Neuronal stem cell (in vitro differentiated cells): ENCODE measurements around the gene PHACTR3.

ENCODE experiments used
- DNase-seq: peaks from one replicate; pipeline ENCODE4 v3.0.0-alpha.2; 2013; ENCODE audit warnings: low spot score
- H2AFZ ChIP-seq: one replicate; pipeline ENCODE4 v1.6.1; 2013; ENCODE audit warnings: mild to moderate bottlenecking, low read length, inconsistent platforms
- H2AK5ac ChIP-seq: 2 replicates; pipeline ENCODE4 v1.6.1; 2013; ENCODE audit warnings: low read depth, mild to moderate bottlenecking, inconsistent platforms, low read length, moderate library complexity, mixed read lengths
- H2BK120ac ChIP-seq: 2 replicates; pipeline ENCODE4 v1.6.1; 2013; ENCODE audit warnings: low read depth, mild to moderate bottlenecking, inconsistent platforms, low read length, moderate library complexity, mixed read lengths
- H2BK12ac ChIP-seq: one replicate; pipeline ENCODE4 v1.6.1; 2013; ENCODE audit warnings: low read length, inconsistent platforms
- H2BK15ac ChIP-seq: 2 replicates; pipeline ENCODE4 v1.6.1; 2013; ENCODE audit warnings: mild to moderate bottlenecking, low read length, inconsistent platforms, mixed read lengths
- H2BK5ac ChIP-seq: one replicate; pipeline ENCODE4 v1.6.1; 2013; ENCODE audit warnings: inconsistent platforms, mild to moderate bottlenecking, low read length, moderate library complexity
- H3K14ac ChIP-seq: one replicate; pipeline ENCODE4 v1.6.1; 2013; ENCODE audit warnings: low read length, inconsistent platforms
- H3K18ac ChIP-seq: 2 replicates; pipeline ENCODE4 v1.6.1; 2013; ENCODE audit warnings: low read length, inconsistent platforms
- H3K23ac ChIP-seq: 2 replicates; pipeline ENCODE4 v1.6.1; 2013; ENCODE audit warnings: low read depth, mild to moderate bottlenecking, mixed read lengths, low read length, inconsistent platforms; ENCODE audit not compliant: poor library complexity
- H3K27ac ChIP-seq: replicated peaks from 3 replicates; pipeline ENCODE4 v1.5.1; 2013; ENCODE audit warnings: low read length, inconsistent platforms
- H3K27me3 ChIP-seq, 3 experiments: 2 replicates each; pipeline ENCODE4 v1.6.1; 2013; ENCODE audit warnings: low read length in 3 of 3, mild to moderate bottlenecking in 2 of 3, inconsistent platforms in 1 of 3, low read depth in 1 of 3, mixed read lengths in 1 of 3, moderate library complexity in 1 of 3; ENCODE audit not compliant: control insufficient read depth in 3 of 3, insufficient read depth in 3 of 3
- H3K36me3 ChIP-seq, 2 donors: replicated peaks in 1 of 2; 2 replicates each; pipeline ENCODE4 v1.6.1; 2013; ENCODE audit warnings: low read length in 2 of 2; ENCODE audit not compliant: control insufficient read depth in 2 of 2, insufficient read depth in 2 of 2
- H3K4ac ChIP-seq: 2 replicates; pipeline ENCODE4 v1.6.1; 2013; ENCODE audit warnings: inconsistent platforms, mild to moderate bottlenecking, low read length, moderate library complexity
- H3K4me1 ChIP-seq, 2 donors: 1 replicate in 1 of 2; 2 replicates in 1 of 2; pipeline ENCODE4 v1.6.1; 2013; ENCODE audit warnings: low read length in 2 of 2, low read depth in 1 of 2; ENCODE audit not compliant: control insufficient read depth in 2 of 2, insufficient read depth in 1 of 2
- H3K4me2 ChIP-seq: one replicate; pipeline ENCODE4 v1.6.1; 2013; ENCODE audit warnings: mild to moderate bottlenecking, low read length, inconsistent platforms; ENCODE audit not compliant: insufficient read depth, poor library complexity, severe bottlenecking
- H3K4me3 ChIP-seq, 2 donors: 2 replicates each; pipeline ENCODE4 v1.5.1; 2013; ENCODE audit warnings: low read length in 2 of 2, mild to moderate bottlenecking in 2 of 2, inconsistent platforms in 1 of 2, moderate library complexity in 1 of 2
- H3K79me1 ChIP-seq: one replicate; pipeline ENCODE4 v1.6.1; 2013; ENCODE audit warnings: low read depth, mild to moderate bottlenecking, inconsistent platforms, low read length, moderate library complexity
- H3K9ac ChIP-seq: one replicate; pipeline ENCODE4 v1.6.1; 2013; ENCODE audit warnings: mild to moderate bottlenecking, low read depth, low read length, inconsistent platforms; ENCODE audit not compliant: poor library complexity
- H3K9me3 ChIP-seq, 2 donors: replicated peaks in 1 of 2; 2 replicates each; pipeline versions ENCODE3 to v1.6.1; 2013; ENCODE audit warnings: low read length in 2 of 2, mild to moderate bottlenecking in 2 of 2, inconsistent platforms in 1 of 2, low read depth in 1 of 2, mixed read lengths in 1 of 2, moderate library complexity in 1 of 2; ENCODE audit not compliant: control insufficient read depth in 2 of 2, insufficient read depth in 1 of 2
- H4K8ac ChIP-seq: one replicate; pipeline ENCODE4 v1.6.1; 2013; ENCODE audit warnings: low read depth, mild to moderate bottlenecking, inconsistent platforms, low read length, moderate library complexity
- H4K91ac ChIP-seq: one replicate; pipeline ENCODE4 v1.6.1; 2013; ENCODE audit warnings: low read length, low read depth, mild to moderate bottlenecking, inconsistent platforms; ENCODE audit not compliant: poor library complexity
- WGBS, 2 donors: extraction: QIAGEN DNeasy Blood & Tissue Kit; methylation state at CpG; one replicate each; pipeline ENCODE4 v1.1.7; 2013; ENCODE audit warnings: missing lambda C conversion rate in 2 of 2, mixed read lengths in 1 of 2; ENCODE audit not compliant: insufficient read length in 2 of 2, insufficient replicate concordance in 1 of 2; ENCODE audit errors: extremely low coverage in 2 of 2; 5-methylcytosine and 5-hydroxymethylcytosine counted together

PHACTR3 gene

DNA sequence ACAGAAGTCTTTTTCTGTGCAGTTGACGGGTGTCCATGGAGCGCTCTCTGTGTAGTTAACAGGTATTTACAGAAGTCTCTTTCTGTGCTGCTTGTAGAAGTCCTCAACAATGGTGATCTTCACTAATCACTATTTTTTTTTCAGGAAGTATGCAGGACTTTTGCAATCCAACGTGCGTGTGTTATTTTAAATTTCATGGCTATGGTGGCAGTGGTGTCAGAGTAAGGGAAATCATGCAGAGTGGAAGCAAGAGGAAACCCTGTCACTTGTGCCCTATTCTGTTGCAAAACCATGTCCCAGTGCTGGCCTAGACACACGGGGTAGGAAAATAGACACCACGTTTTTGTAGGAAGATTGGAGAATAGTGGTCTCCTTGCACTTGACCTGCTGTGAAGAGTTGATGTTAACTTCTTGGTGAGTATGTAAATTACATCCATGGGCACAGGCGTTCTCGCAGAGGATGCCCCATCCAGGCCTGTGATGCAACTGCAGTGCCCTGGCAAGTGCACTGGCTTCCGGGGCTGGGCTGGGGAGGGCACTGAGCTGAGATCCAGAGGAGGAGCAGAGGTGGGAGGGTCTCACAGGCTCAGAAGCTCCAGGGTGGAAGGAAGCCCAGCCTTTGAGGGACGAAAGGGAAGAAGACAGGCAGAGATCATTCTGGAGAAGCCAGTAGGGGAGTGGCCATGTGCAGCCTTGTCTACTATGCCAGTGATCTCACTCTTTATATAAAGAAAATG lies 182.6 kb downstream of the PHACTR3 start:
- Histone ChIP-seq H2AK5ac (no peak overlapping the region), H3K36me3 (no peaks in the 10 kb centered on the region), H3K23ac (no peak overlapping the region), H3K4me1 (peaks cover 3 to 4% of the 10 kb centered on the region in 2 donors), H2BK15ac (no peak overlapping the region), H3K79me1 (no peaks in the 10 kb centered on the region), H3K27me3 (peaks cover 0 to 24% (median 0%) of the 10 kb centered on the region in 3 experiments), H2BK5ac (no peak overlapping the region), H4K91ac (no peak overlapping the region), H3K4me3 (no peak overlapping the region), H3K14ac (no peak overlapping the region), H3K18ac (no peak overlapping the region), H3K4ac (no peak overlapping the region), H4K8ac (no peak overlapping the region), H3K4me2 (no peak overlapping the region), H2BK12ac (no peak overlapping the region), H3K9me3 (peaks cover 0 to 1% of the 10 kb centered on the region in 2 donors), H2AFZ (no peak overlapping the region), H3K9ac (no peak overlapping the region), H2BK120ac (no peak overlapping the region), H3K27ac (no peak overlapping the region)
- no CpG with 5 or more reads among the region's 10 CpGs for WGBS, 2 donors
- no peak for DNase-seq

DNA sequence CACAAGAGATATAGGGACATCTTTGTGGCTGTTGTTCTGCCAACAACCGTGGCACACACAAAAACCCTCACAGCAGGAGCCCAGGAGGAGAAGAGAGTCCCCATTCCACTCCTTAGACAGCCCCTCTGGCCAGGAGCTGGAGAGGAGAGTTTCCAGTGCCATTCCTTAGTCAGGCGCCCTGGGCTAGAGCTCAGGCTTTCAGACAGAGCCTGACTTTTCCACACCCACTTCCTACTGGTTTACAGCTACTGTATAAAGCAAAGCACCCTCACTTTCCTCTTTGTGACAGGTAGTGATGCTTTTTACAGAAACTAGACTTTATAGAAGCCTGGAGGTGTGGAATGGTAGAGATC lies 183.2 kb downstream of the PHACTR3 start:
- no peak overlapping the region for H3K18ac ChIP-seq
- H3K4me1 ChIP-seq = peaks cover 3 to 4% of the 10 kb centered on the region in 2 donors
- no peak overlapping the region for H3K14ac ChIP-seq
- H2BK5ac ChIP-seq = no peak overlapping the region
- no peak overlapping the region for H3K4ac ChIP-seq
- no peaks in the 10 kb centered on the region for H3K36me3 ChIP-seq
- no peaks in the 10 kb centered on the region for H3K79me1 ChIP-seq
- H2AK5ac ChIP-seq = no peak overlapping the region
- no peak overlapping the region for H4K8ac ChIP-seq
- H2AFZ ChIP-seq = no peak overlapping the region
- no peak overlapping the region for H3K23ac ChIP-seq
- H2BK120ac ChIP-seq = no peak overlapping the region
- WGBS, 2 donors = no CpG with 5 or more reads among the region's 2 CpGs
- peaks cover 0 to 1% of the 10 kb centered on the region in 2 donors for H3K9me3 ChIP-seq
- no peak overlapping the region for H2BK15ac ChIP-seq
- no peak overlapping the region for H3K27ac ChIP-seq
- no peak overlapping the region for H3K9ac ChIP-seq
- H3K27me3 ChIP-seq = peaks cover 0 to 24% (median 0%) of the 10 kb centered on the region in 3 experiments
- no peak overlapping the region for H4K91ac ChIP-seq
- H3K4me3 ChIP-seq = no peak overlapping the region
- no peak overlapping the region for H3K4me2 ChIP-seq
- no peak overlapping the region for H2BK12ac ChIP-seq
- DNase-seq = no peak

DNA sequence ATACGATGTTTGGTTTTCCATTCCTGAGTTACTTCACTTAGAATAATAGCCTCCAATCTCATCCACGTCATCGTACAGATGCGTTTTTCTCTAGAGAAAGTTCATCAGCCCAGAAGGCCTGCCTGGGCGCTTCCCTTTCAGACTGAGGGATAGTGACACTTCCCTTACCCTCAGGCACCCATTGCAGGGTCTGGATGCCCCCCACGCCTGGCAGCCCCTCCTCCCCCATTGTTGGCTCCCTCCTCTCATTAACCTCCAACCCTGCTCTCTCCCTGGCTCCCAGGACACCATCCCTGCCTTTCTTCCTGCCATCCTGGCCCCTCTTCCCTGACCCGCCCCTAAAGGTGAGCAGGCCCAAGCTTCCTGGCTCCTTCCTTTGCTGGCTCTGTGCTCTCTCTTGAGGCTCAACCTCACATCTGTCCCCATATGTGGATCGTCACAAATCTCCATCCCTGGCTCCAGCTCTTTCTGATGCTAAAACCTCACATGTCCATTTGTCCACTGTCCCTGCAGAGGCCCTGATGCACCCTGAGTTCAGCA lies 183.9 kb downstream of the PHACTR3 start:
- no peak overlapping the region for H3K27ac ChIP-seq
- H3K27me3 ChIP-seq = peaks cover 0 to 24% (median 0%) of the 10 kb centered on the region in 3 experiments
- no peak overlapping the region for H3K4ac ChIP-seq
- H3K9ac ChIP-seq = no peak overlapping the region
- no peak overlapping the region for H4K8ac ChIP-seq
- no peak overlapping the region for H2BK15ac ChIP-seq
- H3K14ac ChIP-seq = no peak overlapping the region
- peaks cover 0 to 1% of the 10 kb centered on the region in 2 donors for H3K9me3 ChIP-seq
- H2BK120ac ChIP-seq = no peak overlapping the region
- H3K4me3 ChIP-seq = no peak overlapping the region
- H3K36me3 ChIP-seq = no peaks in the 10 kb centered on the region
- H3K4me1 ChIP-seq = no peaks in the 10 kb centered on the region
- H3K23ac ChIP-seq = no peak overlapping the region
- no peak overlapping the region for H3K4me2 ChIP-seq
- WGBS, 2 donors = no CpG with 5 or more reads among the region's 8 CpGs
- H2BK5ac ChIP-seq = no peak overlapping the region
- no peak overlapping the region for H2AK5ac ChIP-seq
- H2AFZ ChIP-seq = no peak overlapping the region
- no peak overlapping the region for H4K91ac ChIP-seq
- H2BK12ac ChIP-seq = no peak overlapping the region
- no peaks in the 10 kb centered on the region for H3K79me1 ChIP-seq
- DNase-seq = no peak
- H3K18ac ChIP-seq = no peak overlapping the region

DNA sequence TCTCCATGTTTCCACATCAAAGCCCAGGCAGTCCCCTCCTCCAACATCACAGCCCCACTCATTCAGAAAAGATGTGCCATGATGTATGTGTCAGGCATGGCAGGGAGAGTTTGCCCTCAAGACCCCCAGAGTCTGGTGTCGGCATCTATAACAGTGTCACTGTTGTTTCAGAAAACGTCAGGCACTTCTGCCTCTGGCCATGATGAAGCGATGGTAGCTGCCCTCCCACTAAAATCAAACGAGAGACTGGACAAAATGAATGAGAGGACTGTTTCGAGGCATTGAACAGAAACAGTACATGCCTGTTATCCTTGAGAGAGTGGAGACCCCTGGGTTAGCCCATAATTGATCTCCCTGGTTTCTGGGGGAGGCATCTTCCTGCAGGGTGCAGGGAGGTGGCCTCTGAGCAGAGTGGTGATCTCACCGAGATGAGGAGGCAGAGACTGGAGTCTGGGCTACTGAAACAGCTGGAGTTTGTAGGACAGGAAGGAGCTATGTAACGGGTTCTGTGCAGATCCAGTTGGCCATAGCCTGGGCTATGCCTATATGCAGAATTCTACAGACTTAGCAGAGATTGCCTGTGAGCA lies 184.6 kb downstream of the PHACTR3 start:
- no peak overlapping the region for H2BK15ac ChIP-seq
- H4K91ac ChIP-seq = no peak overlapping the region
- H2AFZ ChIP-seq = no peak overlapping the region
- H4K8ac ChIP-seq = no peak overlapping the region
- no peak overlapping the region for H2BK120ac ChIP-seq
- no peak overlapping the region for H3K9ac ChIP-seq
- H3K4me1 ChIP-seq = no peaks in the 10 kb centered on the region
- H3K18ac ChIP-seq = no peak overlapping the region
- peaks cover 0 to 1% of the 10 kb centered on the region in 2 donors for H3K9me3 ChIP-seq
- H3K4me2 ChIP-seq = no peak overlapping the region
- H3K14ac ChIP-seq = no peak overlapping the region
- no peak overlapping the region for H3K4ac ChIP-seq
- H2AK5ac ChIP-seq = no peak overlapping the region
- H3K36me3 ChIP-seq = no peaks in the 10 kb centered on the region
- H3K4me3 ChIP-seq = no peak overlapping the region
- H3K27me3 ChIP-seq = peaks cover 0 to 24% (median 0%) of the 10 kb centered on the region in 3 experiments
- H2BK12ac ChIP-seq = no peak overlapping the region
- H2BK5ac ChIP-seq = no peak overlapping the region
- no CpG with 5 or more reads among the region's 7 CpGs for WGBS, 2 donors
- no peak overlapping the region for H3K27ac ChIP-seq
- no peak overlapping the region for H3K23ac ChIP-seq
- H3K79me1 ChIP-seq = no peaks in the 10 kb centered on the region
- DNase-seq = no peak
